Activated T-helper 1 cell treated with Interleukin-2 at 50 U/mL for 16 hours (primary cell): ENCODE data around the gene BICRA.
"Not testable (repeated sequence)": the region's sequence is repeated elsewhere in the genome, so short reads cannot be mapped to it uniquely, and the experiment has no call there.

Experiments used
- DNase-seq: peaks from one replicate; pipeline ENCODE4 v3.0.0-alpha.2; 2020; ENCODE audit warnings: low read depth

BICRA gene

GRCh38 chr19:47608969-47609905 is at the start of gene BICRA:
Gene BICRA, plus strand, starts transcription at chr19:47609134. Its CDS starts 64,441 bp downstream, at chr19:47673575.
- DNase-seq = peak; percentile 73

- no peak for DNase-seq
Observed at GRCh38 chr19:47560999-47561398, 47.9 kb upstream of the BICRA start.

DNA sequence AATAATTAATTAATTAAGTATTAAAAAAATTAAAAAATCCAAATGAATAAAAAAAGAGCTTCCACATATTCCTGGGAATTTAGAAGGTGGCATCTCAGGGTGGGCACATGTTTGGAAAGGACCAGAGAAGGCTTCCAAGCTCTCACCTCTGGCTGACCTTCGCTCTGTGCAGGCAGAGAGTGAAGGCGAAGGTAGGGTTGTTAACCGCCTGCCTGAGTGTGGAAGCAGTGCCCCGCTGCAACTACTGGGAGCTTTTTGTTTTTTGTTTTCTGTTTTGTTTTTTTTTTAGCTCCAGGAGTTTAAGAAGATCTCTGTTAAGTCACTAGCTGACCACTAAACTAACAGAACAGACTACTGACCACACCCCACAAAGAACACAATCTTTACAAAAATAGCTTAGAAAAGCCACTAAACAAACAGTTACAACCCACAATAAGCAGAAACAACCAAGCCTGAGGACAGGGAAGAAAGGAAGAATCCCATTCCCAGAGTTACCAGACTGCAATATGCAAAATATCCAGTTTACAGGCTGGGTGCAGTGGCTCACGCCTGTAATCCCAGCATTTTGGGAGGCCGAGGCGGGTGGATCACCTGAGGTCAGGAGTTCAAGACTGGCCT is 47.4 kb upstream of the BICRA start:
- DNase-seq = no peak

GRCh38 chr19:47564081-47564480 is 44.9 kb upstream of the BICRA start:
- DNase-seq = no peak

- no peak for DNase-seq
Observed at GRCh38 chr19:47569331-47569730, 39.6 kb upstream of the BICRA start.

DNA sequence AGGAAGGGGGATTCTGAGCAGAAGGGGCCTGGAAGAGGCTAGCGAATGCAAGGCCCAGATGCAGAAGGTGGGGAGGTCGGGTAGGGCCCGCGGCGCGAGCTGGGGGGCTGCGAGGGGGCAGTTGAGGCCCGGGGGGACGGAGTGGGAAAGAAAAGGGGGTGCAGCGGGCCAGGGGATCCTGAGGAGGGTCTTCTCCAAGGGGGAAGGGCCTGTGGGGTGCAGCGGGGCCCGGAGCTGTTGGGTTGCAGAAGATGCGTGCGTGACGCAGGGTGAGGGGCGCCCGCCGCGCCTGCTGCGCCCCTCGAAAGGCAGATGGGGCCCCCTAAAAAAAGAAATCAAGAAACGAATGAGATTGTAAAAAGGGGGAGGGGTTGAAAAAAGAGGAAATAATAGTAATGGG is 36.3 kb upstream of the BICRA start:
- no peak for DNase-seq

GRCh38 chr19:47573071-47574026 is 35.6 kb upstream of the BICRA start, which contains the start of gene ZNF541:
Gene ZNF541, minus strand, starts transcription at chr19:47573148. Its CDS starts 17,292 bp downstream, at chr19:47555856.
- DNase-seq = peak; percentile 83

GRCh38 chr19:47580397-47580796 is 28.5 kb upstream of the BICRA start:
- DNase-seq = no peak

GRCh38 chr19:47581605-47582319 is 27.2 kb upstream of the BICRA start:
- DNase-seq = no peak

DNA sequence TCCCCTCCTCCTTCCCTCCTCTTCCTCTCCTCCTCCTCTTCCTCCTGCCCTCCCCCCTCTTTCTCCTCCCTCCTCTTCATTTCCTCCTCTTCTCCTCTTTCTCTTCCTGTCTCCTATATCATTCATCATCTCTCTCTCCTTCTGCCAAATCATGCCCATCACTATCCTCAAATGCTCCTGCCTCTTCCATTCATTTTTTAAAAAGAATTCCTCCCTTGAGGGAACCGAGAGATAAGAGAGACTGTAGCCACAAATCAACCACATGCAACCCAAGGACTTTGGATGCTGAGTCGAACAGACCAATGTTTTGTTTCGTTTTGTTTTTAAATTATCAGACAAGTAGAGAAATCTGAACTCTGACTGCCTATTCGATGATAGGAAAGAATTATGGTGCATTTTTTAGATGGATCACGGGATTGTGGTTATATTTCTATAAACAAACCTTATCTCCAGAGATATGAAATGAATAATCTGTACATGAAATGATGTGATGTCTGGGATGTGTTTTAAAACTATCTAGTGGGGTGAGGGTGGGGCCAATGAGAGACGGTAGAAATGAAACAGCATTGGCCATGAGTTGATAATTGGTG is 26.5 kb upstream of the BICRA start:
- no peak for DNase-seq

GRCh38 chr19:47583161-47583560 is 25.8 kb upstream of the BICRA start:
- not testable (repeated sequence) for DNase-seq

GRCh38 chr19:47587295-47587694 is 21.6 kb upstream of the BICRA start:
- DNase-seq = no peak

- no peak for DNase-seq
Observed at GRCh38 chr19:47589824-47590223, 19.1 kb upstream of the BICRA start.

DNA sequence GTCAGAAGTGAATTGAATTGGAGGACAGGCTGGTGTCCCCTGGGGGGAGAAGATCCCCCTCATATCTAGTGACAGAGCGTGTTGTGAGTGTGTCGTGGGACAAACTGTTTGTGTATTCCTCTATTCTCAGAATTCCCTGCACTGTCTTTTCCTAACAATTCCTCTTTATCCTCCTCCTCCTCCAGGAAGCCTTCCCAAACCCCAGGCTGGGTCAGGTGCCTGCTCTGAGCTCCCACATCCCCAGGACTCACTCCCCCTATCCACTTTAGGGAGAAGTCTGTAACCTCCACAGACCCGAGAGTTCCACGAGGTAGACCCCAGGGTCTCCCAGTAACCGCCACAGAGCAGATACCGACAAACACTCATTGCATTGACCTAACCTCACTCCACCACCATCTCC is 15.1 kb upstream of the BICRA start:
- no peak for DNase-seq

- no peak for DNase-seq
Observed at GRCh38 chr19:47595944-47596343, 13.0 kb upstream of the BICRA start.

GRCh38 chr19:47598407-47599349 is 10.3 kb upstream of the BICRA start:
- no peak for DNase-seq

- DNase-seq = not testable (repeated sequence)
Observed at GRCh38 chr19:47599671-47600245, 9.2 kb upstream of the BICRA start.

DNA sequence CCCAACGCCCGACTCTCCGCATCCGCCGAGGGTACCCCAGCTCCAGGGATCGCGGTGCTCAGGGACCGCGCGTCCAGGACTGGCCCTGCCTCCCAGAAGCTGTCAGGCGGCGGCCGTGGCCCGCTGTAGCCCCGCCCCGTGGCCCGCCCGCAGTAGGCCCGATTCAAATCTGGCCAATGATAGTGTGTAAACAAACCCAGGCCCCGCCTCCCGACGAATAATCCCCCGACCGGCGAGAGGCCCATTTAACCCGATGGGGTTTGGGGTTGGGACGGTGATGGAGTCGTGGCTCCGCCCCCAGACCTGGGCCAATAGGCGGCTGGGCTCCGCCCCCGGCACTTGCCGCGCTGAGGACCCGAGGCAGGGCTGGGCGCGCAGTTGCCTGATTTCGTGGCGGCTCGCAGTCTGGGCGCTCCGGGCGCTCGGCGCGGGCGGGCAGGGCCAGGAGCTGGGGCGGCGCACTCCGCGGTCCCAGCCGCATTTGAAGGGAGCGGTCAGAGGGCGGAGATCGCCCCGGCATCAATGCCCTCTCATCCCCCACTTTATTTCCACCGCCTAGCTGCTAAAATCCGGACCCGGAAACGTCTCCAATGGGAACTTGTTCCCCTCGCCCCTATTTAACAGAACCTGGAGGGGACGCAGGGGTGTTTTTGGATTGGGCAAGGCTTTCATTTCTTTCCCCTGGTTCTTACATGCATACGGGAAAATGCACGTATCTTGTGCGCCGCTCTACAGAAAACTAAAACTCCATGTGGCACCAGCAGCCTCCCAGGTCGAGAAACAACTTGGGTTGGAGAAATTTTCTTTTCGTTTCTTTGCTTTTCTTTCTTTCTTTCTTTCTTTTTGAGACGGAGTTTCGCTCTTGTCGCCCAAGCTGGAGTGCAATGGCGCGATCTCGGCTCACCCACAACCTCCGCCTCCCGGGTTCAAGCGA is 8.4 kb upstream of the BICRA start:
- peak; percentile 99 for DNase-seq
